ENCODE data around the gene TMPRSS4.

Gene TMPRSS4

GRCh38 chr11:118139578-118139977 lies 62.7 kb downstream of the TMPRSS4 start:
- no peak overlapping the region for H3K4me3 ChIP-seq (ENCODE audit: low read depth, low read length)
- H3K4me1 ChIP-seq (ENCODE audit: control insufficient read depth, insufficient read depth, low read length, unreplicated experiment): no peaks in the 10 kb centered on the region
- no peak overlapping the region for H2AFZ ChIP-seq (ENCODE audit: low read length, unreplicated experiment)
- no peaks in the 10 kb centered on the region for H3K36me3 ChIP-seq (ENCODE audit: insufficient read depth, low read length)
- no peaks in the 10 kb centered on the region for H3K79me2 ChIP-seq (ENCODE audit: control insufficient read depth, insufficient read depth, low read length, unreplicated experiment)
- peaks cover 74% of the 10 kb centered on the region for H3K27me3 ChIP-seq (ENCODE audit: insufficient read depth, low read length)
- H3K27ac ChIP-seq (ENCODE audit: low read depth, low read length): no peak overlapping the region

- Histone ChIP-seq H3K27ac (ENCODE audit: low read depth, low read length) (no peak overlapping the region), H3K79me2 (ENCODE audit: control insufficient read depth, insufficient read depth, low read length, unreplicated experiment) (no peaks in the 10 kb centered on the region), H3K4me3 (ENCODE audit: low read depth, low read length) (no peak overlapping the region)
Measured at GRCh38 chr11:118142081-118142480, 65.2 kb downstream of the TMPRSS4 start.

GRCh38 chr11:118142809-118143208 lies 65.9 kb downstream of the TMPRSS4 start:
- Histone ChIP-seq H3K36me3 (ENCODE audit: insufficient read depth, low read length) (no peaks in the 10 kb centered on the region), H3K79me2 (ENCODE audit: control insufficient read depth, insufficient read depth, low read length, unreplicated experiment) (no peaks in the 10 kb centered on the region), H3K4me3 (ENCODE audit: low read depth, low read length) (no peak overlapping the region), H3K4me1 (ENCODE audit: control insufficient read depth, insufficient read depth, low read length, unreplicated experiment) (no peaks in the 10 kb centered on the region), H3K27ac (ENCODE audit: low read depth, low read length) (no peak overlapping the region), H2AFZ (ENCODE audit: low read length, unreplicated experiment) (no peak overlapping the region), H3K27me3 (ENCODE audit: insufficient read depth, low read length) (peaks cover 91% of the 10 kb centered on the region)

More at GRCh38 chr11:118142081-118142480, 65.2 kb downstream of the TMPRSS4 start:
- Histone ChIP-seq H3K4me1 (ENCODE audit: control insufficient read depth, insufficient read depth, low read length, unreplicated experiment) (no peaks in the 10 kb centered on the region), H2AFZ (ENCODE audit: low read length, unreplicated experiment) (no peak overlapping the region), H3K36me3 (ENCODE audit: insufficient read depth, low read length) (no peaks in the 10 kb centered on the region), H3K27me3 (ENCODE audit: insufficient read depth, low read length) (peaks cover 85% of the 10 kb centered on the region)

- H3K27me3 ChIP-seq (ENCODE audit: insufficient read depth, low read length): peaks cover 93% of the 10 kb centered on the region
- no peak overlapping the region for H3K4me3 ChIP-seq (ENCODE audit: low read depth, low read length)
- H3K79me2 ChIP-seq (ENCODE audit: control insufficient read depth, insufficient read depth, low read length, unreplicated experiment): no peaks in the 10 kb centered on the region
- H3K4me1 ChIP-seq (ENCODE audit: control insufficient read depth, insufficient read depth, low read length, unreplicated experiment): no peaks in the 10 kb centered on the region
- H2AFZ ChIP-seq (ENCODE audit: low read length, unreplicated experiment): no peak overlapping the region
- no peaks in the 10 kb centered on the region for H3K36me3 ChIP-seq (ENCODE audit: insufficient read depth, low read length)
- no peak overlapping the region for H3K27ac ChIP-seq (ENCODE audit: low read depth, low read length)
Measured at GRCh38 chr11:118143661-118144185, 66.8 kb downstream of the TMPRSS4 start.

GRCh38 chr11:118144301-118145268 lies 67.7 kb downstream of the TMPRSS4 start:
- Histone ChIP-seq H3K36me3 (ENCODE audit: insufficient read depth, low read length) (no peaks in the 10 kb centered on the region), H3K27ac (ENCODE audit: low read depth, low read length) (no peak overlapping the region), H3K79me2 (ENCODE audit: control insufficient read depth, insufficient read depth, low read length, unreplicated experiment) (no peaks in the 10 kb centered on the region), H3K4me1 (ENCODE audit: control insufficient read depth, insufficient read depth, low read length, unreplicated experiment) (no peaks in the 10 kb centered on the region), H3K4me3 (ENCODE audit: low read depth, low read length) (no peak overlapping the region), H2AFZ (ENCODE audit: low read length, unreplicated experiment) (no peak overlapping the region), H3K27me3 (ENCODE audit: insufficient read depth, low read length) (peaks cover 98% of the 10 kb centered on the region)

- Histone ChIP-seq H3K4me3 (ENCODE audit: low read depth, low read length) (peak overlapping the region; percentile 78), H2AFZ (ENCODE audit: low read length, unreplicated experiment) (peak overlapping the region; percentile 39), H3K4me1 (ENCODE audit: control insufficient read depth, insufficient read depth, low read length, unreplicated experiment) (no peaks in the 10 kb centered on the region), H3K27ac (ENCODE audit: low read depth, low read length) (no peak overlapping the region), H3K36me3 (ENCODE audit: insufficient read depth, low read length) (no peaks in the 10 kb centered on the region), H3K79me2 (ENCODE audit: control insufficient read depth, insufficient read depth, low read length, unreplicated experiment) (no peaks in the 10 kb centered on the region), H3K27me3 (ENCODE audit: insufficient read depth, low read length) (peaks cover 98% of the 10 kb centered on the region)
Measured at GRCh38 chr11:118145285-118146227, 68.7 kb downstream of the TMPRSS4 start.

DNA sequence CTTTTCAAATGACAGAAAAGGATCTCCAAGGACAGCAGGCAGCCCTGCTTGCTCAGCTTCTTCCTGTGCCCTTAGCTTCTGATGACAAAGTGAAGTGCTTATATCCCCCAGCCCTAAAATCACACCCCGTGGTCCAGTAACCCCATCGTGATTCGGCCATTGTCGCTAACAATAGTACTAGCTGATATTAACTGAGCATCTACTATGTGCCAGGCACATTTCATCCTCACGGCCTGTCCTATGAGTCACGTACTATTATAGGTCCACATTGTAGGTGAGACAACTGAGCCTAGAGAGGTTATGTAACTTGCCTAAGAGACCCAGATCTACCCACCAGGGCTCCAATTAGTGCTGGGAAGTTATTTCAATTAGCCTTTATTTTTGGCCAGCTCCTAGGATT lies 69.7 kb downstream of the TMPRSS4 start:
- Histone ChIP-seq H3K4me1 (ENCODE audit: control insufficient read depth, insufficient read depth, low read length, unreplicated experiment) (no peaks in the 10 kb centered on the region), H3K36me3 (ENCODE audit: insufficient read depth, low read length) (no peaks in the 10 kb centered on the region), H3K4me3 (ENCODE audit: low read depth, low read length) (no peak overlapping the region), H3K79me2 (ENCODE audit: control insufficient read depth, insufficient read depth, low read length, unreplicated experiment) (no peaks in the 10 kb centered on the region), H2AFZ (ENCODE audit: low read length, unreplicated experiment) (no peak overlapping the region), H3K27ac (ENCODE audit: low read depth, low read length) (no peak overlapping the region), H3K27me3 (ENCODE audit: insufficient read depth, low read length) (peaks cover 98% of the 10 kb centered on the region)

- Histone ChIP-seq H3K36me3 (ENCODE audit: insufficient read depth, low read length) (no peaks in the 10 kb centered on the region), H3K79me2 (ENCODE audit: control insufficient read depth, insufficient read depth, low read length, unreplicated experiment) (no peaks in the 10 kb centered on the region), H3K27ac (ENCODE audit: low read depth, low read length) (no peak overlapping the region), H3K4me1 (ENCODE audit: control insufficient read depth, insufficient read depth, low read length, unreplicated experiment) (no peaks in the 10 kb centered on the region), H3K27me3 (ENCODE audit: insufficient read depth, low read length) (peaks cover 98% of the 10 kb centered on the region), H2AFZ (ENCODE audit: low read length, unreplicated experiment) (no peak overlapping the region), H3K4me3 (ENCODE audit: low read depth, low read length) (no peak overlapping the region)
Measured at GRCh38 chr11:118147502-118147901, 70.6 kb downstream of the TMPRSS4 start.

- H3K27ac ChIP-seq (ENCODE audit: low read depth, low read length): no peak overlapping the region
- no peak overlapping the region for H3K4me3 ChIP-seq (ENCODE audit: low read depth, low read length)
- no peak overlapping the region for H2AFZ ChIP-seq (ENCODE audit: low read length, unreplicated experiment)
- H3K36me3 ChIP-seq (ENCODE audit: insufficient read depth, low read length): no peaks in the 10 kb centered on the region
- H3K27me3 ChIP-seq (ENCODE audit: insufficient read depth, low read length): peaks cover 98% of the 10 kb centered on the region
- H3K79me2 ChIP-seq (ENCODE audit: control insufficient read depth, insufficient read depth, low read length, unreplicated experiment): no peaks in the 10 kb centered on the region
- H3K4me1 ChIP-seq (ENCODE audit: control insufficient read depth, insufficient read depth, low read length, unreplicated experiment): no peaks in the 10 kb centered on the region
Measured at GRCh38 chr11:118148240-118148639, 71.4 kb downstream of the TMPRSS4 start.

DNA sequence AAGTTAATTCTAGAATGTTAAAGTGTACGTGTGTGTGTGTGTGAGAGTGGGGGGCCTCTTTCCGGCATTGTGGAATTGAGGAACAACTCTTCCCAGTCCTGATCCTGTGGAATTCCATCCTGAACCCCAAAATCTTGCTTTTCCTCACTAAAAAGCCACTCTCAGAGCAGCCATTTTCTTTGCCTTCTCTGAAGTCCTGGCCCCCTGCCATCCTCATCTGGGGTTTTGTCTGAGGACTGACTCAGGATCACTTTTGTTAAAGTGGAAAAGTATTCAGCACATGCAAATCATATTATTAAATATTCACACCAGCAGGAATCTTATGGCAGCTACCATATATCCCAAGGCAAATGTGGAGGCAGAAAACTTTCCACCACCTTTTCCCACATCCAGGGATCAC lies 72.0 kb downstream of the TMPRSS4 start:
- Histone ChIP-seq H3K36me3 (ENCODE audit: insufficient read depth, low read length) (no peaks in the 10 kb centered on the region), H3K4me3 (ENCODE audit: low read depth, low read length) (no peak overlapping the region), H3K79me2 (ENCODE audit: control insufficient read depth, insufficient read depth, low read length, unreplicated experiment) (no peaks in the 10 kb centered on the region), H3K4me1 (ENCODE audit: control insufficient read depth, insufficient read depth, low read length, unreplicated experiment) (no peaks in the 10 kb centered on the region), H2AFZ (ENCODE audit: low read length, unreplicated experiment) (no peak overlapping the region), H3K27me3 (ENCODE audit: insufficient read depth, low read length) (peaks cover 97% of the 10 kb centered on the region), H3K27ac (ENCODE audit: low read depth, low read length) (no peak overlapping the region)
